ENCODE measurements around the gene SLC22A13. TPM values are rescaled to one million over a fixed set of nuclear protein-coding genes. Genes with fewer than 3 reads are reported as not detected.

The SLC22A13 gene
- total and polyA plus RNA-seq, 4 donors: 0.08 to 0.64 (median 0.20) TPM; not detected in 1

- WGBS, 2 donors: 95 to 97% methylated on average over 12 to 13 of the region's 13 CpGs
- H3K36me3 ChIP-seq (ENCODE audit: control insufficient read depth in 4 of 4, insufficient read depth in 4 of 4, low read length in 4 of 4): peaks cover 0 to 8% (median 0%) of the 10 kb centered on the region in 4 donors
- no peak for ATAC-seq (ENCODE audit: insufficient read depth, low FRiP score)
- H3K9me3 ChIP-seq (ENCODE audit: control insufficient read depth in 4 of 4, insufficient read depth in 3 of 4, low read length in 3 of 4): no peaks in the 10 kb centered on the region
- no peak for TF ChIP-seq CTCF (IDR thresholded peaks at IDR 0.05; ENCODE audit: control extremely low read depth, extremely low read depth)
- no peak overlapping the region for H3K4me3 ChIP-seq
- DNase-seq: no peak
- no peak overlapping the region for H3K9ac ChIP-seq (ENCODE audit: insufficient read depth in 1 of 2, low read length in 2 of 2)
- H3K27ac ChIP-seq (ENCODE audit: low read depth in 1 of 2, low read length in 1 of 2): no peak overlapping the region
- no peaks in the 10 kb centered on the region for H3K4me1 ChIP-seq (ENCODE audit: control insufficient read depth in 5 of 5, insufficient read depth in 5 of 5, low read length in 5 of 5)
- no peaks in the 10 kb centered on the region for H3K27me3 ChIP-seq (ENCODE audit: control insufficient read depth in 3 of 3, insufficient read depth in 3 of 3, low read length in 2 of 3)
Observed at GRCh38 chr3:38276917-38277630, 11.5 kb downstream of the SLC22A13 start.

GRCh38 chr3:38278841-38279240 lies 13.2 kb downstream of the SLC22A13 start:
- H3K9ac ChIP-seq (ENCODE audit: insufficient read depth in 1 of 2, low read length in 2 of 2): no peak overlapping the region
- DNase-seq (no peak), ATAC-seq (ENCODE audit: insufficient read depth, low FRiP score) (no peak)
- no peaks in the 10 kb centered on the region for H3K4me1 ChIP-seq (ENCODE audit: control insufficient read depth in 5 of 5, insufficient read depth in 5 of 5, low read length in 5 of 5)
- H3K9me3 ChIP-seq (ENCODE audit: control insufficient read depth in 4 of 4, insufficient read depth in 3 of 4, low read length in 3 of 4): no peaks in the 10 kb centered on the region
- no peak overlapping the region for H3K4me3 ChIP-seq
- 92 to 94% methylated on average over 5 of the region's 5 CpGs for WGBS, 2 donors
- H3K27ac ChIP-seq (ENCODE audit: low read depth in 1 of 2, low read length in 1 of 2): no peak overlapping the region
- H3K36me3 ChIP-seq (ENCODE audit: control insufficient read depth in 4 of 4, insufficient read depth in 4 of 4, low read length in 4 of 4): peaks cover 0 to 8% (median 0%) of the 10 kb centered on the region in 4 donors
- no peak for TF ChIP-seq CTCF (IDR thresholded peaks at IDR 0.05; ENCODE audit: control extremely low read depth, extremely low read depth)
- H3K27me3 ChIP-seq (ENCODE audit: control insufficient read depth in 3 of 3, insufficient read depth in 3 of 3, low read length in 2 of 3): no peaks in the 10 kb centered on the region

- DNase-seq (no peak), ATAC-seq (ENCODE audit: insufficient read depth, low FRiP score) (no peak)
- Histone ChIP-seq H3K36me3 (ENCODE audit: control insufficient read depth in 4 of 4, insufficient read depth in 4 of 4, low read length in 4 of 4) (peaks cover 0 to 2% (median 0%) of the 10 kb centered on the region in 4 donors), H3K9me3 (ENCODE audit: control insufficient read depth in 4 of 4, insufficient read depth in 3 of 4, low read length in 3 of 4) (peaks cover 0 to 2% (median 0%) of the 10 kb centered on the region in 4 donors), H3K4me3 (no peak within 1 kb of the TSS), H3K27me3 (ENCODE audit: control insufficient read depth in 3 of 3, insufficient read depth in 3 of 3, low read length in 2 of 3) (no peaks in the 10 kb centered on the region), H3K27ac (ENCODE audit: low read depth in 1 of 2, low read length in 1 of 2) (no peak within 1 kb of the TSS), H3K4me1 (ENCODE audit: control insufficient read depth in 5 of 5, insufficient read depth in 5 of 5, low read length in 5 of 5) (no peaks in the 10 kb centered on the region), H3K9ac (ENCODE audit: insufficient read depth in 1 of 2, low read length in 2 of 2) (no peak within 1 kb of the TSS)
- TF ChIP-seq CTCF (IDR thresholded peaks at IDR 0.05; ENCODE audit: control extremely low read depth, extremely low read depth): no peak
- whole genome bisulfite sequencing, 2 donors: 91 to 92% methylated on average over 14 of the region's 14 CpGs
Observed at GRCh38 chr3:38281895-38282686, 16.5 kb downstream of the SLC22A13 start, which contains the start of gene SLC22A14. TSS of gene SLC22A14 (plus strand) at chr3:38282294. CDS start at chr3:38306027, 23,733 bp downstream.
